CD1c-positive myeloid dendritic cell (primary cell): Measurements from ENCODE around the gene RORC.

Experiments used
- DNase-seq: peaks from one replicate; pipeline ENCODE4 v3.0.0-alpha.2; 2016; ENCODE audit errors: extremely low spot score

Gene RORC

DNA sequence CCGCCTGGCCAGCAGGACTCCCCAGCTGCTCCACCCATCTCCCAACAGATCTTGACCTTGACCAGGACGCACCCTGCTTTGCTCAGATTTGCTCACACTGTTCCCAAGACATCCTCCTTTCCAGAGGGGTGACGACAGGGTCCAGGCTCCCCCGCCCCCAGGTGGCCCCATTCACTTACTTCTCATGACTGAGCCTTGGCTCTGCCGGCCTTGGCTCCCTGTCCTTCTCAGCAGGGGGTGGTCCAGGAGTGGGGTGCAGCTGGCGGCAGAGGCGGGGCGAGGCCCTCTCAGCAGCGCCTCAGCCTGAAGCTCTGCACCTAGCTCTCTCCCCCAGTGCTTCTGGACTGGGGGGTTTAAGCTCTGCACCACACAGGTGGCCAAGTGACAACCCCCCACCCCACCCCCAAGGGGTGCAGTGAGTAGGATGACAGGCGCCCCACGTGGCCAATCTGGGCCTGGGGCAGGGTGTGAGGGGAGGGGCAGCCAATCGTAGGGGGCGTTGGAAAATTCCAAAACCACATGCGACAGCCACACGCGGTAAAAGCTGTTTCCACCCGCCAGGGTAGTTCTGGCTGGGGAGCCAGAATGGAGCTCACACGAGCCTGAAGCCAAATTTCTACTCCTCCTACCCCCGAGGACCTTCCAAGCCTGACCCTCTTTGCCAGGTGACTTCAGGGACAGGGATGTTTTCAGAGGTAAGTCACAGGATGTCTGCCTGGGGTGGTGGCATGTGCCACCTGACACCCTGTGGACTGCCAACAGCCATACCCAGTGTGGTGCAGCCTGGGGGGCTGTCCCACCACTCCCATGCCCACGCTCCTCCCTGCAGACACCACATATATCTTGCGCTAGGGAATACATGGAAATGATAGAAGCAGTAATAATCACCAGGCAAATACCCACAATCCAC is 5.6 kb downstream of the RORC start:
- no peak for DNase-seq

- no peak for DNase-seq
Observed at GRCh38 chr1:151825204-151825603, 6.4 kb downstream of the RORC start.

- no peak for DNase-seq
Observed at GRCh38 chr1:151823175-151823574, 8.4 kb downstream of the RORC start.

DNA sequence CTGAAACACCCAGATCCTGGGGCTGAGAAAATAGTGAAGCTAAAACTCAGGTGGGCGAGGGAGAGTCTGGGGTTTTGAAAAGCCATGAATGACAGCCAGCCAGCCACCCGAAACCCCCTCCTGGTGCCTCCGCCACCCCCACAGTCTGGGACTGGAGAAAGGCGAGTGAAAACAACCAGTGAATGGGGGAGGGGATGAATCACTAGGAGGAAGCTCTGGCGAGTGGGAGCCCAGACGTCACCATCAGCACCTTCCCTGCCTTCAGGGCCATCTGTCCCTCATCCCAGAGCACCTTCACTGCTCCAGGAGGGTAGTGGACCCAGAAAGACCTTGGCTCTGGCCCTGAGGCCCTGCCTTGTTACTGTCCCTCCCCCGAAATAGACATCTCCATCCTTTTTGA is 9.2 kb downstream of the RORC start:
- peak; percentile 61 for DNase-seq

- DNase-seq = no peak
Observed at GRCh38 chr1:151820940-151821339, 10.7 kb downstream of the RORC start.

DNA sequence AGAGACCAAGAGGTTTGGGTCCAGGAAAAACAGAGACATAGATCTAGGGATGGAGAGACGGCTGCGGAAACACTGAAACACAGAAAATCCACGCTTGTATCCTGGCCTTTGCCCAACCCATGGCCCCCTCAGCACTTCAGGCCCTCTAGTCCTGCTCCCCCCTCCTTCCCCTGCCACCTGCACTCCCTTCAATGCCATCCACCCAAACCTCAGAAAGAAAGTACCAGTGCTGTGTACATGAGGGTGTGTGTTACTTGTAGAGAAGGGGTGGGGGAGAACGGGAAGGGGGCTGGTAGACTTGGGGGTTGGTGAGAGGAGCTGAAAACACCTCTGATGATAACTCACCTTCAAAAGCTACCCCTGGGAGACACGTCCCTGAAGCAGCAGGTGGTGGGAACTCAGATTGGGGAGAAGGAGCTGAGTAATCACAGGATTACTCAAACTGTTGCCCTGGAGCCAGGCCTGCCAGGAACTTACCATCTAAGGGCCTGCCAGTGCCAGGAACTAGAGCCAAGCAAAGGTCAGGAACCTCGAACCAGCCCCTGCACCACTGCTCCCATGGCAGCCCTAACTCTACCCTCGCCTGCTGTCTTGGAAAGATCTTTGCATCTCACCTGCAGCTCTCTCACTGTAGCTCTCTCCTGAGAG is 11.5 kb downstream of the RORC start:
- DNase-seq = no peak

GRCh38 chr1:151819227-151819835 is 12.3 kb downstream of the RORC start:
- DNase-seq = no peak

GRCh38 chr1:151817353-151817730 is 14.3 kb downstream of the RORC start:
- peak; percentile 56 for DNase-seq

DNA sequence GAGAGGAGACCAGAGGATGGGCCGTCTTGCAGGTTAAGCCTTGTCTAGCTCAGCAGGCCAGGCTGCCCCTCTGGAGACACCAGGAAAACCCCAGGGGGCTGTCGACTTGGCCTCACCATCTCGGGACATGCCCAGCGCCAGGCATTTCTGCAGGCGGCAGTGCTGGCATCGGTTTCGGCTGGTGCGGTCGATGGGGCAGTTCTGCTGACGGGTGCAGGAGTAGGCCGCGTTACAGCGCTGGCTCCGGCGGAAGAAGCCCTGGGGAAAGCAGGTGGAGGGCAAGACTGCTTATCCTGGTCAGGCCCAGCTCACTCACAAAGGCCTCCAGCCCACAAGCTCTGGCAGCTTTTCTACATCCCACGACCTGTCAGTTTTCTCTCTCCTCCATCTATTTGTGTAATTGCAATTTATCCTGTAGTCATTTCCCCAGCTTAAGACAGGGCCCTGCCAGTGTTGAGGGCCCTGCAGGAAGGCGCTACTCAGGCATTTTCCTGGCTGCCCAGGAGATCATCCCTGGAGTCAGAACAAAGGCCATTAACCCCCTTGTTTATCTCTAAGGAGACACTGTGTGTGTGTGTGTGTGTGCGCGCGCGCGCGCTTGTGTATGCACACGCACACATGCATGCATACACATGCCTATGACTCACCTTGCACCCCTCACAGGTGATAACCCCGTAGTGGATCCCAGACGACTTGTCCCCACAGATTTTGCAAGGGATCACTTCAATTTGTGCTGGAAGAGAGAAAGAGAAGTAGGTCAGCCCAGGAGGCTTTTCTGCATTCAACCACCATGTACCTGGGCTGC is 14.9 kb downstream of the RORC start:
- DNase-seq = no peak

DNA sequence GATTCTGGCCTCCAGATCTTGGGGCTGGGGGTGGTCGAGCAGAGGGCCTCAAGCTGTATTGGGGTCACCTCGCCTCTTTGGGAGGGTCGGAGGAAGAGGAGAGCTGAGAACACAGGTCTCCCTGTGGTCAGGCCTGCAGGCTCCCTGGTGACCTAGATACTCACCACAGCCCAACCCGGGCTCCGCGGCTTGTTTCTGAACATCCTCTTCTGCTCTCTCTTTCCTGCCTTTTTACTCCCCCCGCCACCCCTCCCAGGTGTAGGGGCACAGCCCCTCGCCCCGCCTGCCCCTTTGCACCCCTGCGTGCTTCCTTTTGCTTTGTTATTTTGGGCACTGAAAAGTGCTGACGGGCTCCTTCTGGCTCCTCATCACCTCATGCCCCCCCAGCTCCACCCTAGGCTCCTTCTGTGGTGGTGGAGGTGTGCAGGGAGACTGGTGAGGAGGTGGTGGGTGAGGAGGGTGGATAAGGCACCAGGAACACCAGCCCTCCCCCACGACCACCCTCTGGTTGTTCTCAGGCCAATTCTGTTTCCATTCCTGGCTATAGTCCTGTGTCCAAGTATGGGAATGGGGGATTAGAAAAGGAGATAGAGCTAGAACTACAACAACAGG is 15.8 kb downstream of the RORC start:
- DNase-seq = no peak

GRCh38 chr1:151814971-151815545 is 16.5 kb downstream of the RORC start:
- no peak for DNase-seq

DNA sequence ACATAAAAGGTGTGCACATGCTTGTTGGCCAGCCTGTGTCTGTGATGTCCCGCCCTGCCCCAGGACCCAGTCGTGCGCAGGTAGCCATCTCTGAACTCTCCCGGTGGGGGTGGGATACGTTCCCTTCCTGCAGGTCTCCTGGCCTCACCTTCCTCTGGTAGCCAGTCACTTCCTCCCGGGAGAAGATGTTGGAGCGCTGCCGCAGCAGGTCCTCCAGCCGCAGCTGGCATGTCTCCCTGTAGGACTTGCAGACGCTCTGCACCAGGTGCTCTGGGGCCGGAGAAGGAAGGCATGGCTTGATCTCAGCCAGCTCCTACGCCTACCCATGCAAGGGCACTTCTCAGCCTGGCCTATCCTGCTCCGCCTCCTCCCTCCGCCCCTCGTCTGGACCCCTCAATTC is 17.2 kb downstream of the RORC start:
- no peak for DNase-seq

GRCh38 chr1:151813271-151813977 is 18.2 kb downstream of the RORC start:
- DNase-seq = no peak

- DNase-seq = no peak
Observed at GRCh38 chr1:151811181-151811580, 20.4 kb downstream of the RORC start.

DNA sequence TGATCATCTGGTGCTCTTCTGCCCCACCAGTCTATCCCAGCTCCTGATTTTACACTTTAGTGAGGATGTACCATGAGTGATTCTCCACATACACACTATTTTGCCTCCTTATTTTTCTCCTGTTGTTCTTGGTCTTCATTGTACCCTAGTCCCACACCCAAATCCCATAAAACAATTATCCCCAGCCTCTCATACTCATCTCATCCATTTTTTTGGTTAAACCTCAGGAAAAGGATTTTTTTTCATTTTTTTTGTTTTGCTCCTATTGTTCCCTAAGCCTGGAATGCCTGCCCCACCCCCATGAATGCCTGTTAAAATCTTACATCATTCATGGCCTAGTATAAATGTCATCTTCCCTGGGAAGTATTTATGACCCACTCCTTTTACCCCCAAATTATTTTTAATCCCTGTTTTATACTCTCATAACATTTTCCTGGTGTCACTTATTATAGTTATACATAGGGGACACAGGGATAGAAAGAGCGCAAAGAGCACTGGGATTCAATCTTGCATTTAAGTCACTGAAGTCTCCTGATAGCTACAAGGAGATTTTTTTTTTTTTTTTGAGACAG is 21.5 kb downstream of the RORC start:
- DNase-seq = no peak

DNA sequence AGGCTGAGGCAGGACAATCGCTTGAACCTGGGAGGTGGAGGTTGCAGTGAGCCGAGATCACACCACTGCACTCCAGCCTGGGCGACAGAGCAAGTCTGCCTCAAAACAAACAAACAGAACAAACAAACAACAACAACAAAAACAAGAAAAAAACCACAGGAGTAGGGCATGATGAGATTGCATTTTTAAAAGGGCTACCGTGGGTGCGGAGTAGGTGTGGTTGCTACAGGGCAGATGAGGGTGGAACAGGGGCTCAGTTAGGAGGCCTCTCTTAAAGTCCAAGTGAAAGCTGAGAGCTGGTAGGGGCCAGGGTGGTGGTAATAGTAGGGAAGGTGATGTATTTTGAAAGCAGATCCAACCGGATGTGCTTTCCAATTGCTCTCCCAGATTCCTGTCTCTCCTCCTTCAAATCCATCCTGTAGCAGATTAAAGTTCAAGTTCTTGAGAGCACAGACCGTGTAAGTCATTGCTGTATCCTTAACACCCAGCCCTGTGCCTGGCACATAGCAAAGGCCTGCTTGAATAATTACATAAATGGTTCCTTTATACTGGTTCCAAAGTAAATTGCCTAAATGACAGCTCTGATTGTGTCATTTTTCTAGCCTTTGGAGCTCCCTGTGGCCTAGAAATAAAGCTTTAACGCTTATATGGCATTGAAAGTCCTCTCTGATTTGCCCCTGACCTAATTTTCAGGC is 22.2 kb downstream of the RORC start:
- DNase-seq = peak; percentile 37

DNA sequence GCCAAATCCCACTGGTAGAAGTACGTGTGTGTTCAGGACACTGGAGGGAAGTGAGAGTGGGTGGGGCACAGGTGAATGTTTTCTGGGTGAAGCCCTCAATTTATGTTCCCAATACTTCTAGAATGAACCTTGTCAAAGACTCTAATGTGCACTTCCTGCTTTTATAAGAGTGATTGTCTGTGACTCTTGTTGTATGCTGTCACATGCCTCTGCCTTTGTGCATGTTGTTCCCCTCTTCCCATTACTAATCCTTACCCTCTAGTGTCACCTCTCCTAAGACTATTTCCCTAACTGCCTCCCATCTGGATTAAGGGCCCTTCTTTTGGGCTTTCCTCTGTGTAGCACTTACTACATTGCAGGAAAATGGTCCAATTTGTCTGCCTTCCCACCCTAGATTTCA is 23.8 kb downstream of the RORC start:
- DNase-seq = no peak

GRCh38 chr1:151807131-151807530 is 24.5 kb downstream of the RORC start:
- DNase-seq = no peak

- DNase-seq = no peak
Observed at GRCh38 chr1:151806170-151806569, 25.4 kb downstream of the RORC start.
